ENCODE results near the gene WDFY4. TPM values are rescaled to one million over a fixed set of nuclear protein-coding genes. Genes with fewer than 3 reads are reported as not detected.

WDFY4 gene
- total RNA-seq, 1 donor from 2014 or later = not detected

GRCh38 chr10:48656914-48657305 lies 27.8 kb upstream of the WDFY4 start:
- Histone ChIP-seq H3K9ac (no peak overlapping the region), H3K79me2 (ENCODE audit: low read depth) (no peaks in the 10 kb centered on the region), H4K20me1 (ENCODE audit: low read depth) (no peaks in the 10 kb centered on the region), H3K9me3 (ENCODE audit: low read depth) (no peaks in the 10 kb centered on the region), H3K4me2 (peak overlapping the region; percentile 84), H3K27ac (no peak overlapping the region), H3K27me3 (peaks cover 36% of the 10 kb centered on the region), H3K4me3 (peak overlapping the region; percentile 45), H2AFZ (replicated peaks) (peak overlapping the region; percentile 98), H3F3A (ENCODE audit: low read depth) (no peaks in the 10 kb centered on the region), H3K36me3 (no peaks in the 10 kb centered on the region), H3K4me1 (no peaks in the 10 kb centered on the region)
- Mint-ChIP-seq H3K4me3 (peak overlapping the region; percentile 85), H3K36me3 (no peaks in the 10 kb centered on the region), H3K27me3 (ENCODE audit: insufficient read depth, low read depth) (peaks cover 9% of the 10 kb centered on the region), H3K4me1 (peaks cover 7% of the 10 kb centered on the region), H3K9me3 (no peaks in the 10 kb centered on the region), H3K27ac (no peak overlapping the region)
- DNase-seq (ENCODE audit: low spot score) = no peak
- TF ChIP-seq EZH2phosphoT487 (IDR thresholded peaks at IDR 0.05) = no peak

- Histone ChIP-seq H3K4me3 (no peak overlapping the region), H3K4me1 (no peaks in the 10 kb centered on the region), H3K27me3 (peaks cover 36% of the 10 kb centered on the region), H3K27ac (no peak overlapping the region), H3K9me3 (ENCODE audit: low read depth) (no peaks in the 10 kb centered on the region), H4K20me1 (ENCODE audit: low read depth) (no peaks in the 10 kb centered on the region), H3F3A (ENCODE audit: low read depth) (no peaks in the 10 kb centered on the region), H3K9ac (no peak overlapping the region), H3K79me2 (ENCODE audit: low read depth) (no peaks in the 10 kb centered on the region), H2AFZ (replicated peaks) (no peak overlapping the region), H3K36me3 (no peaks in the 10 kb centered on the region), H3K4me2 (no peak overlapping the region)
- no peaks in the 10 kb centered on the region for H3K9me3 Mint-ChIP-seq
- peaks cover 9% of the 10 kb centered on the region for H3K27me3 Mint-ChIP-seq (ENCODE audit: insufficient read depth, low read depth)
- TF ChIP-seq EZH2 (IDR thresholded peaks at IDR 0.05) = no peak
- TF ChIP-seq EZH2phosphoT487 (IDR thresholded peaks at IDR 0.05) = no peak
- no peak for TF ChIP-seq CTCF (IDR thresholded peaks at IDR 0.05)
- no peak overlapping the region for H3K27ac Mint-ChIP-seq
- peaks cover 7% of the 10 kb centered on the region for H3K4me1 Mint-ChIP-seq
- H3K36me3 Mint-ChIP-seq = no peaks in the 10 kb centered on the region
- DNase-seq (ENCODE audit: low spot score) = no peak
- H3K4me3 Mint-ChIP-seq = no peak overlapping the region
Measured at GRCh38 chr10:48657416-48657815, 27.3 kb upstream of the WDFY4 start.

GRCh38 chr10:48658243-48658974 lies 26.3 kb upstream of the WDFY4 start:
- Histone ChIP-seq H2AFZ (replicated peaks) (no peak overlapping the region), H3K9ac (no peak overlapping the region), H3K4me1 (no peaks in the 10 kb centered on the region), H3K36me3 (no peaks in the 10 kb centered on the region), H3K79me2 (ENCODE audit: low read depth) (no peaks in the 10 kb centered on the region), H3K27ac (no peak overlapping the region), H3F3A (ENCODE audit: low read depth) (no peaks in the 10 kb centered on the region), H3K4me2 (no peak overlapping the region), H3K4me3 (no peak overlapping the region), H4K20me1 (ENCODE audit: low read depth) (no peaks in the 10 kb centered on the region), H3K27me3 (peaks cover 36% of the 10 kb centered on the region), H3K9me3 (ENCODE audit: low read depth) (no peaks in the 10 kb centered on the region)
- Mint-ChIP-seq H3K27ac (peak overlapping the region; percentile 58), H3K9me3 (no peaks in the 10 kb centered on the region), H3K27me3 (ENCODE audit: insufficient read depth, low read depth) (peaks cover 6% of the 10 kb centered on the region), H3K4me1 (peaks cover 7% of the 10 kb centered on the region), H3K36me3 (no peaks in the 10 kb centered on the region), H3K4me3 (peak overlapping the region; percentile 46)
- DNase-seq (ENCODE audit: low spot score) = peak; percentile 88
- TF ChIP-seq CTCF (IDR thresholded peaks at IDR 0.05) = peak; percentile 97
- TF ChIP-seq EZH2phosphoT487 (IDR thresholded peaks at IDR 0.05) = no peak

- no peaks in the 10 kb centered on the region for H3F3A ChIP-seq (ENCODE audit: low read depth)
- H3K36me3 ChIP-seq = no peaks in the 10 kb centered on the region
- H3K4me1 ChIP-seq = no peaks in the 10 kb centered on the region
- H2AFZ ChIP-seq (replicated peaks) = no peak overlapping the region
- H3K9me3 Mint-ChIP-seq = no peaks in the 10 kb centered on the region
- peaks cover 36% of the 10 kb centered on the region for H3K27me3 ChIP-seq
- H3K9ac ChIP-seq = no peak overlapping the region
- H3K4me3 Mint-ChIP-seq = no peak overlapping the region
- peaks cover 6% of the 10 kb centered on the region for H3K27me3 Mint-ChIP-seq (ENCODE audit: insufficient read depth, low read depth)
- no peak for TF ChIP-seq EZH2 (IDR thresholded peaks at IDR 0.05)
- no peak for TF ChIP-seq EZH2phosphoT487 (IDR thresholded peaks at IDR 0.05)
- no peak for TF ChIP-seq CTCF (IDR thresholded peaks at IDR 0.05)
- H3K9me3 ChIP-seq (ENCODE audit: low read depth) = no peaks in the 10 kb centered on the region
- no peak for DNase-seq (ENCODE audit: low spot score)
- H3K4me2 ChIP-seq = no peak overlapping the region
- H3K4me3 ChIP-seq = no peak overlapping the region
- H4K20me1 ChIP-seq (ENCODE audit: low read depth) = no peaks in the 10 kb centered on the region
- no peaks in the 10 kb centered on the region for H3K36me3 Mint-ChIP-seq
- no peaks in the 10 kb centered on the region for H3K79me2 ChIP-seq (ENCODE audit: low read depth)
- H3K27ac Mint-ChIP-seq = no peak overlapping the region
- H3K27ac ChIP-seq = no peak overlapping the region
- peaks cover 7% of the 10 kb centered on the region for H3K4me1 Mint-ChIP-seq
Measured at GRCh38 chr10:48658975-48659269, 25.8 kb upstream of the WDFY4 start.
